Measurements from ENCODE around the gene PSME2. TPM values are rescaled to one million over a fixed set of nuclear protein-coding genes. Genes with fewer than 3 reads are reported as not detected.
A peak's percentile ranks its signal among the peaks of the same experiment; 100 is the strongest.
"Not testable (repeated sequence)": the region's sequence is repeated elsewhere in the genome, so short reads cannot be mapped to it uniquely, and the experiment has no call there.

The PSME2 gene
- total RNA-seq, 2 experiments from 2014 or later, result 635 to 636 TPM

DNA sequence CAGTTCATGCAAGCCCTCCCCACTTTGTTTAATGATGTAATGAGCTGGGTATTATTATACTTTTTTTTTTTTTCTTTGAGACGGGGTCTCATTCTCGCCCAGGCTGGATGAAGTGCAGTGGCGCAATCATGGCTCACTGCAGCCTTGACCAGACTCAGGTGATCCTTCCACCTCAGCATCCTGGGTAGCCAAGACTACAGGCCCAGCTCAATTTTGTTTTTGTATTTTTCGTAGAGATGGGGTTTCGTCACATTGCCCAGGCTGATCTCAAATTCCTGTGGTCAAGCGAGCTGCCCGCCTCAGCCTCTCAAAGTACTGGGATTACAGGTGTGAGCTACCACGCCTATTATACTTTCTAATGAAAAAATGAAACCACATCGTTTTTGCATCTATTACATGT lies 36.4 kb downstream of the PSME2 start:
- CTCF ChIA-PET, result interaction anchor here (0.6 to 9.5 kb wide), 16 partner anchors 9 to 640 kb away, joined by 3 to 315 read pairs (median 4); partner anchors contain the start of genes IRF9, NGDN, PCK2 and PSME1
- POLR2A ChIA-PET, result interaction anchor here (0.8 to 6.7 kb wide), 7 partner anchors 16 to 85 kb away, joined by 3 to 89 read pairs (median 12); partner anchors contain the start of genes IRF9, PCK2, PSME2 and RNF31

DNA sequence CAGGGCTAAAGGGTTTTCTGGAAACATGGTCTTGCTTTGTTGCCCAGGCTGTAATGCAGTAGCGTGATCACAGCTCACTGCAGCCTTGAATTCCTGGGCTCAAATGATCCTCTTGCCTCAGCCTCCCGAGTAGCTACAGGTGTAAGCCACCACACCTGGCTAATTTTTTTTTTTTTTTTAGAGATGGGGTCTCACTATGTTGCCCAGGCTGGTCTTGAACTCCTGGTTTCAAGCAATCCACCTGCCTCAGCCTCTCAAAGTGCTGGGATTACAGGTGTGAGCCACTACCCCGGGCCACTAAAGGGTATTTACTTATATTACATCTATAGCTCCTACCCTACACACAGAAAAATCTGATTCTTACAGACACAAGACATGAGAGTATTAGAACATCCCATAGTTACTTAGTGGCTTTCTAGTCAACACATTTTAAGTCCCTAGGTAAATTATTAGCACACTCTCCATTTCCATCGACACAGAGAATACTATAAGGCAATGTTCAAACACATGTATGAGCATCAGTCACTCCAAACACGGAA lies 38.0 kb downstream of the PSME2 start:
- no peak overlapping the region for H3K4me3 Mint-ChIP-seq
- H3K27me3 Mint-ChIP-seq (ENCODE audit: low read depth), result no peaks in the 10 kb centered on the region
- no peaks in the 10 kb centered on the region for H3K9me3 Mint-ChIP-seq (ENCODE audit: insufficient read depth)
- ChIA-PET CTCF (interaction anchor here (0.6 to 9.5 kb wide), 48 partner anchors 9 to 476 kb away, joined by 3 to 315 read pairs (median 5); partner anchors contain the start of genes CARMIL3, CHMP4A, DHRS1 and DHRS4L2), POLR2A (interaction anchor here (0.7 to 6.7 kb wide), 13 partner anchors 14 to 155 kb away, joined by 3 to 89 read pairs (median 4); partner anchors contain the start of genes DHRS4, IRF9, PCK2 and PSME1)
- H3K4me1 Mint-ChIP-seq (ENCODE audit: low read depth), result peaks cover 42% of the 10 kb centered on the region
- no peak for ATAC-seq
- peaks cover 21% of the 10 kb centered on the region for H3K36me3 Mint-ChIP-seq (ENCODE audit: low read depth)
- peak overlapping the region; percentile 97 for H3K27ac Mint-ChIP-seq
- DNase-seq, result no peak

More for the DNA sequence above, 36.4 kb downstream of the PSME2 start:
- H3K9me3 Mint-ChIP-seq (ENCODE audit: insufficient read depth), result no peaks in the 10 kb centered on the region
- peaks cover 7% of the 10 kb centered on the region for H3K36me3 Mint-ChIP-seq (ENCODE audit: low read depth)
- H3K4me3 Mint-ChIP-seq, result no peak overlapping the region
- peaks cover 42% of the 10 kb centered on the region for H3K4me1 Mint-ChIP-seq (ENCODE audit: low read depth)
- ATAC-seq, result no peak
- H3K27ac Mint-ChIP-seq, result no peak overlapping the region
- no peaks in the 10 kb centered on the region for H3K27me3 Mint-ChIP-seq (ENCODE audit: low read depth)
- DNase-seq, result no peak

DNA sequence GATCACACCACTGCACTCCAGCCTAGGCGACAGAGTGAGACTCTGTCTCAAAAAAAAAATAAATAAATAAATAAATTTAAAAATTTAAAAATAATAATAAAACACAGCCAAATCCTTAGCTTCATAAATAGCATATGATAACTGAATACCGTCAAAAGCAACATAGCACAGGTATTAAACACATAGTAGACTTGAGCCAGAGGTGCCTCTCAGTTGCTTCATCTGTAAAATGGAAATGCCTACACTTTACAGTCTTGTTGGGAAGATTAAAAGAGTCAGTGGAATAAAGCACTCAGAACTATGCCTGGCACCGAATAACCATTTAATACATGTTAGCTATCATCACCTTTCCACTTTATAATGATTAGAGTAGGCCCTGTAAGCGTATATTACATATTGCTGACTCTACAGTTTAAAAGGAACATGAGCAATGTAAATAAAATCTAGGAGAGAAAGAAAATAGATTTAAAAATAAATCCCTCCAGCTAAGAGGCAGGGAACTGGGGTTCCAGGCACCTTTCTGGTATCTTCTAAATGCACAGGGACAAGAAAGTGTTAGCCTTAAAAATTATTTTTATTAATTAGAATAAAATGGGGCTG lies 39.6 kb downstream of the PSME2 start:
- H3K4me1 Mint-ChIP-seq (ENCODE audit: low read depth), result peaks cover 41% of the 10 kb centered on the region
- no peak overlapping the region for H3K27ac Mint-ChIP-seq
- H3K27me3 Mint-ChIP-seq (ENCODE audit: low read depth), result no peaks in the 10 kb centered on the region
- H3K9me3 Mint-ChIP-seq (ENCODE audit: insufficient read depth), result no peaks in the 10 kb centered on the region
- ATAC-seq (no peak), DNase-seq (no peak)
- CTCF ChIA-PET, result interaction anchor here (1.3 to 9.5 kb wide), 10 partner anchors 13 to 227 kb away, joined by 3 to 315 read pairs (median 8); partner anchors contain the start of genes IRF9 and PCK2
- no peak overlapping the region for H3K4me3 Mint-ChIP-seq
- POLR2A ChIA-PET, result interaction anchor here (0.6 to 6.7 kb wide), 5 partner anchors 8 to 87 kb away, joined by 3 to 89 read pairs (median 6); partner anchors contain the start of genes DCAF11, IRF9, NRL and PCK2
- H3K36me3 Mint-ChIP-seq (ENCODE audit: low read depth), result peaks cover 32% of the 10 kb centered on the region

DNA sequence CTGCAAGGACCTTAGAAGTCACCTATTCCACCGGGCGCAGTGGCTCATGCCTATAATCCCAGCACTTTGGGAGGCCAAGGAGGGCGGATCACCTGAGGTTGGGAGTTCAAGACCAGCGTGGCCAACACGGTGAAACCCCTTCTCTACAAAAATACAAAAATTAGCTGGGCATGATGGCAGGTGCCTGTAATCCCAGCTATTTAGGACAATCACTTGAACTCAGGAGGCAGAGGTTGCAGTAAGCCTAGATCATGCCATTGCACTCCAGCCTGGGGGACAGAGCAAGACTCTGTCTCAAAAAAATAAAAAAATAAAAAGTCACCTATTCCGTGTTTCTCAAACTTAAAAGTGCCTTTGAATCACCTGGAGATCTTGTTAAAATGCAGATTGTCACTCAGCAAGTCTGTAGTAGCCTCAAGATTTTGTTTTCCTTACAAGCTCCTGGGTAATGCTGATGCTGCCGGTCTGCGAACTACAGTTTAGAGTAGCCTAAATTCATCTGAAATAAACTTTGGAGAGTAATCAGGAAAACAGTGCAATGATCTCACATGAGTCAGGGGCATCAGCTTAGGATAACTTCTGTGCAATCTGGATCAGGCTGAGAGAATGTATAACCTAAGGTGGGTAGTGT lies 40.7 kb downstream of the PSME2 start:
- peak overlapping the region; percentile 40 for H3K27ac Mint-ChIP-seq
- not testable (repeated sequence) for ATAC-seq; H3K27me3 Mint-ChIP-seq (ENCODE audit: low read depth); H3K4me3 Mint-ChIP-seq; DNase-seq; H3K9me3 Mint-ChIP-seq (ENCODE audit: insufficient read depth)
- H3K4me1 Mint-ChIP-seq (ENCODE audit: low read depth), result peaks cover 41% of the 10 kb centered on the region
- ChIA-PET POLR2A (interaction anchor here (1.2 to 6.7 kb wide), 4 partner anchors 9 to 55 kb away, joined by 3 to 89 read pairs (median 7); partner anchors contain the start of genes DCAF11, IRF9, NRL and PCK2), CTCF (interaction anchor here (1.4 to 9.5 kb wide), 4 partner anchors 12 to 55 kb away, joined by 3 to 315 read pairs (median 108); partner anchors contain the start of genes IRF9 and PCK2)
- peaks cover 37% of the 10 kb centered on the region for H3K36me3 Mint-ChIP-seq (ENCODE audit: low read depth)

DNA sequence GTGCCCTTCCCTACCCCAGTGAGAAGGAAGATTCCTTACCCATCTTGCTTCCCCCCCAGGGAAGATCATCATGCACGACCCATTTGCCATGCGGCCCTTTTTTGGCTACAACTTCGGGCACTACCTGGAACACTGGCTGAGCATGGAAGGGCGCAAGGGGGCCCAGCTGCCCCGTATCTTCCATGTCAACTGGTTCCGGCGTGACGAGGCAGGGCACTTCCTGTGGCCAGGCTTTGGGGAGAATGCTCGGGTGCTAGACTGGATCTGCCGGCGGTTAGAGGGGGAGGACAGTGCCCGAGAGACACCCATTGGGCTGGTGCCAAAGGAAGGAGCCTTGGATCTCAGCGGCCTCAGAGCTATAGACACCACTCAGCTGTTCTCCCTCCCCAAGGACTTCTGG lies 43.0 kb downstream of the PSME2 start:
- H3K4me1 Mint-ChIP-seq (ENCODE audit: low read depth), result peaks cover 22% of the 10 kb centered on the region
- peak overlapping the region; percentile 58 for H3K27ac Mint-ChIP-seq
- H3K4me3 Mint-ChIP-seq, result no peak overlapping the region
- H3K36me3 Mint-ChIP-seq (ENCODE audit: low read depth), result peaks cover 53% of the 10 kb centered on the region
- ChIA-PET POLR2A (interaction anchor here (0.7 to 2.1 kb wide), 3 partner anchors 11 to 58 kb away, joined by 3 to 7 read pairs (median 3); partner anchors contain the start of gene IRF9), CTCF (interaction anchor here (1.0 to 9.5 kb wide), 4 partner anchors 10 to 58 kb away, joined by 3 to 315 read pairs (median 5); partner anchors contain the start of genes IRF9 and PCK2)
- ATAC-seq, result no peak
- H3K27me3 Mint-ChIP-seq (ENCODE audit: low read depth), result no peaks in the 10 kb centered on the region
- DNase-seq, result no peak
- H3K9me3 Mint-ChIP-seq (ENCODE audit: insufficient read depth), result no peaks in the 10 kb centered on the region

DNA sequence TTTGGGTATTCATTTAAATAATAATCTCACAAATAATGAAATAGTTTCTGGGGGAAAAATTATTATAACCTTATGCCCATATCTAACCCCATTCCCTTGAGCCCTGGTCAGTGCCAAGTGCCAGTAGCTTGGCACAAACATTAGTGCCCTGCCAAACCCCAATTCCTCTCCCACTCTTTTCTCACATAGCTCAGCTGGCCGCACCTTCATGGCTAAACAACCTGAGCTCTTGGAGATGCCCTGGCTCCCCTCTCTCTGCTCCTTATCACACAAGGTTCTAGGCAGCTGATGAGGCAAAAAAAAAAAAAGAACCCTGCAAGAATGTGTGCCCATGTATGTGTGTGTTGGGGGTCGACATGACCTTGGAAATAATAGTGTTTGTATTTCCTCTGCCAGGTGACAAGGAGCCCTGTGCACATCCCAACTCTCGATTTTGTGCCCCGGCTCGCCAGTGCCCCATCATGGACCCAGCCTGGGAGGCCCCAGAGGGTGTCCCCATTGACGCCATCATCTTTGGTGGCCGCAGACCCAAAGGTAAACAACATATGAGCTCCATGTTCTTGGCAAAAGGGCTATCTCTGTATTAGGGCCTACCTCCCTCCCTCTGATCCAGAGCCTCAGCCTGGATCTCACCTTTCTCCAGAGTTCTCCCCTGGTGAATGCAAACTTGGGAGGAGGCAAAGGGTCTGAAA lies 43.9 kb downstream of the PSME2 start:
- H3K9me3 Mint-ChIP-seq (ENCODE audit: insufficient read depth), result no peaks in the 10 kb centered on the region
- DNase-seq (no peak), ATAC-seq (no peak)
- POLR2A ChIA-PET, result interaction anchor here (1.1 to 2.1 kb wide), 2 partner anchors 11 to 58 kb away, joined by 3 to 7 read pairs; partner anchors contain the start of gene IRF9
- H3K27me3 Mint-ChIP-seq (ENCODE audit: low read depth), result no peaks in the 10 kb centered on the region
- H3K4me1 Mint-ChIP-seq (ENCODE audit: low read depth), result peaks cover 14% of the 10 kb centered on the region
- no peak overlapping the region for H3K4me3 Mint-ChIP-seq
- H3K36me3 Mint-ChIP-seq (ENCODE audit: low read depth), result peaks cover 57% of the 10 kb centered on the region
- no peak overlapping the region for H3K27ac Mint-ChIP-seq
- CTCF ChIA-PET, result interaction anchor here (1.2 to 9.5 kb wide), 2 partner anchors 9 to 44 kb away, joined by 6 to 315 read pairs; partner anchors contain the start of gene PCK2

DNA sequence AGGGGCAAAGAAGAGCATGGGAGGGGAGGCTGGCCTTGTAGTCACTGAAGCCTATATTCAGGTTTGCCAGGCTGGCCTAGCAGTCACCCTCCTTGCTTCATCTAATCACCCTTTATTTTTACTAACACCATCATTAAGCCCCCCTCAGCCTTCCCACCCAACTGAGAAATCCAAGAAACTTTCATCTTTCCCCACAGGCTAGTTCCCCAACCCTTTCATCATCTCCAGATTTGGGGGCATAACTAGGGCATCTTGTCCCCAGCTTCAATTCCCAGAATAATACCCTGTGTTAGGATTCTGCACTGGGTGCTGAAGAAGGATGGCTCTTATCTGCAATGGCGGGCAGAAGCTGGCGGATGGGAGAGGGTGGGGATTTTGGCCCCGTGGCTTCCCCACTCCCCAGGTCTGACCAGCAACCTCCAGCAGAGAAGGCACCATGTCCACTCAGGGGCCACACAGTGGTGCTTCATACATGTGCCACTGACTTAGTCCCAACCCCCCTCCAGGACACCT lies 45.4 kb downstream of the PSME2 start:
- Mint-ChIP-seq H3K27ac (no peak overlapping the region), H3K36me3 (ENCODE audit: low read depth) (peaks cover 64% of the 10 kb centered on the region), H3K4me3 (no peak overlapping the region), H3K9me3 (ENCODE audit: insufficient read depth) (no peaks in the 10 kb centered on the region), H3K4me1 (ENCODE audit: low read depth) (peaks cover 12% of the 10 kb centered on the region), H3K27me3 (ENCODE audit: low read depth) (no peaks in the 10 kb centered on the region)
- ChIA-PET CTCF (interaction anchor here (1.0 to 2.0 kb wide), 2 partner anchors 10 kb away, joined by 3 to 9 read pairs; no protein-coding TSS in a partner anchor), POLR2A (interaction anchor here (0.9 to 1.1 kb wide), 2 partner anchors 13 to 19 kb away, joined by 3 read pairs; no protein-coding TSS in a partner anchor)
- DNase-seq, result no peak
- no peak for ATAC-seq

DNA sequence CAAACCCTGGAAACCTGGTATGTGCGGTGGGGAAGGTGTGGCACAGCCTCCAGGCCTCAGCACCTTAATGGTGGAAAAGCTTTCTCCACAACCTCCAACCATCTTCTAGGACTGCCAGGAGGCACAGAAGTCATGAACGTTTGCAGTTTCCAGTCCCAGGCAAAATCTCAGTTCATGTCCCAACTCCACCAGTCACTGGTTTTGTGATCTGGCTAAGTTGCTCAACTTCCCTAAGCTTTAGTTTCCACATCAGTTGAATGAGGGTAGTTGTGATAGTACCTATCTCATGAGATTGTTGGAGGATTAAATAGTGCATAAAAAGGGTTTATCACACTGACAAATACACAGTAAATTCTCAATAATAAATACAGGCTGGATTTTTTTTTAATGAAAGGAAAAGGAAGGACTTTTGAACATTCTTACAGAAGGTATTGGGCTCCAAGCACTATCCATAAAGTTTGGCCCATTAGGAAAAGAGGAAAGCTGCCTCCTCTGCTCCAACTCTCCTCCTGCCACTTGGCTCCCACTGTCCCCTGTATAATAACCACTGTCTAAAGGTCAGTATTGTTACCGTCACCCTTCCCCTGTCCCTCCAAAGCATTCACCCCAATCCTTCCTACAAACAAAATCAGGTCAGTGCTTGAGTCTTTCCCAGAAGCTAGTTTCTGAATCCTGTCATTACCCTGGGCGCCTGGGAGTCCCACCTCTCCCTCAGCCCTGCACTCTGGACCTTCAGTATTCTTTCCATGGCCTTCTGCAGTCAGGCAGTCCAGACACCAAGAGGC lies 46.0 kb downstream of the PSME2 start:
- POLR2A ChIA-PET, result interaction anchor here (1.1 kb wide), 1 partner anchor 14 kb away, joined by 3 read pairs; no protein-coding TSS in a partner anchor
- no peak overlapping the region for H3K4me3 Mint-ChIP-seq
- peaks cover 13% of the 10 kb centered on the region for H3K4me1 Mint-ChIP-seq (ENCODE audit: low read depth)
- no peaks in the 10 kb centered on the region for H3K27me3 Mint-ChIP-seq (ENCODE audit: low read depth)
- H3K9me3 Mint-ChIP-seq (ENCODE audit: insufficient read depth), result no peaks in the 10 kb centered on the region
- no peak for DNase-seq
- CTCF ChIA-PET, result interaction anchor here (0.7 to 2.0 kb wide), 4 partner anchors 10 to 42 kb away, joined by 3 to 9 read pairs (median 4); no protein-coding TSS in a partner anchor
- no peak overlapping the region for H3K27ac Mint-ChIP-seq
- H3K36me3 Mint-ChIP-seq (ENCODE audit: low read depth), result peaks cover 68% of the 10 kb centered on the region
- no peak for ATAC-seq

DNA sequence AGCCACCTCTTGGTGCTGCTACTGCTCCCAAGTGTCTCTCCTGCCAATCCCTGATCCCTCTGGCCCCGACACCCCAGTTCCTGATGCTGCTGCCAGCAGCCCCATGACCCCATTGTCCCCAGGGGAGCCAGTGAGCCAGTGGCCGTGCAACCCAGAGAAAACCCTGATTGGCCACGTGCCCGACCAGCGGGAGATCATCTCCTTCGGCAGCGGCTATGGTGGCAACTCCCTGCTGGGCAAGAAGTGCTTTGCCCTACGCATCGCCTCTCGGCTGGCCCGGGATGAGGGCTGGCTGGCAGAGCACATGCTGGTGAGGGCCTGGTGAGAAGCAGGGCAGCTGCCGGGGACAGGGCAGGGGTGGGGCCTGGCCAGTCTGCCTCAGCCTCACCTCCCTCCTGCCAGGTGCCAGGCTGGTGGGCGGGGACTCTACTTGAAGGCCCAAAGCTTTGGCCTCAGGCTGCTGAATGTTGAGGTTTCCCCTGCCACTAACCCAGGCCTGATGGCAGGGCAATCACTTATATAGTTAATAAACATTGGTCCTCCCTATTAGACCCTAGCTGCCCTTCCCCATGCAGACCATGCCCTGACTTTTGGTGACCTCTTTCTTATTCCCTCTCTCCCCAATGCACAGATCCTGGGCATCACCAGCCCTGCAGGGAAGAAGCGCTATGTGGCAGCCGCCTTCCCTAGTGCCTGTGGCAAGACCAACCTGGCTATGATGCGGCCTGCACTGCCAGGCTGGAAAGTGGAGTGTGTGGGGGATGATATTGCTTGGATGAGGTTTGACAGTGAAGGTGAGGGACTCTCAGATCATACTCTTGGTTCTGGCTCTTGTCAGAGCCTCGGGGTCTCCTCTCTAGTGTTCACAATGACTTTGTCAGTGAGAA lies 47.2 kb downstream of the PSME2 start:
- peaks cover 65% of the 10 kb centered on the region for H3K36me3 Mint-ChIP-seq (ENCODE audit: low read depth)
- no peak for DNase-seq
- H3K4me1 Mint-ChIP-seq (ENCODE audit: low read depth), result peaks cover 14% of the 10 kb centered on the region
- CTCF ChIA-PET, result interaction anchor here (1.2 to 11.8 kb wide), 2 partner anchors 41 to 42 kb away, joined by 4 to 213 read pairs; no protein-coding TSS in a partner anchor
- no peaks in the 10 kb centered on the region for H3K9me3 Mint-ChIP-seq (ENCODE audit: insufficient read depth)
- H3K4me3 Mint-ChIP-seq, result no peak overlapping the region
- H3K27ac Mint-ChIP-seq, result no peak overlapping the region
- POLR2A ChIA-PET, result no interaction called here
- no peak for ATAC-seq
- no peaks in the 10 kb centered on the region for H3K27me3 Mint-ChIP-seq (ENCODE audit: low read depth)
